NCI-H2107 treated with DMSO at 0.1 percent for 48 hours (cell line): ENCODE data around the gene SHISAL1.

ENCODE experiments used
- DNase-seq: peaks from one replicate; lab custom pipeline; 2025; ENCODE audit not compliant: unreplicated experiment; lab: John Stamatoyannopoulos, UW

SHISAL1 gene

GRCh38 chr22:44211946-44212930 lies 100.5 kb downstream of the SHISAL1 start:
- no peak for DNase-seq

GRCh38 chr22:44211256-44211945 lies 101.3 kb downstream of the SHISAL1 start:
- no peak for DNase-seq

GRCh38 chr22:44210722-44211121 lies 102.0 kb downstream of the SHISAL1 start:
- DNase-seq: no peak

- DNase-seq: no peak
Measured at GRCh38 chr22:44209343-44209742, 103.4 kb downstream of the SHISAL1 start.

- DNase-seq: no peak
Measured at GRCh38 chr22:44207981-44208317, 104.8 kb downstream of the SHISAL1 start.

GRCh38 chr22:44207173-44207980 lies 105.4 kb downstream of the SHISAL1 start:
- no peak for DNase-seq

- no peak for DNase-seq
Measured at GRCh38 chr22:44206696-44207095, 106.1 kb downstream of the SHISAL1 start.

GRCh38 chr22:44206330-44206645 lies 106.5 kb downstream of the SHISAL1 start:
- DNase-seq: no peak

GRCh38 chr22:44205516-44206329 lies 107.0 kb downstream of the SHISAL1 start:
- no peak for DNase-seq

- DNase-seq: no peak
Measured at GRCh38 chr22:44204739-44205515, 107.8 kb downstream of the SHISAL1 start.

GRCh38 chr22:44203203-44203602 lies 109.5 kb downstream of the SHISAL1 start:
- no peak for DNase-seq

GRCh38 chr22:44202261-44202789 lies 110.4 kb downstream of the SHISAL1 start:
- DNase-seq: no peak

GRCh38 chr22:44201665-44202064 lies 111.1 kb downstream of the SHISAL1 start:
- no peak for DNase-seq

GRCh38 chr22:44200855-44201550 lies 111.7 kb downstream of the SHISAL1 start:
- no peak for DNase-seq

GRCh38 chr22:44200451-44200850 lies 112.3 kb downstream of the SHISAL1 start:
- DNase-seq: no peak

- no peak for DNase-seq
Measured at GRCh38 chr22:44199866-44200265, 112.9 kb downstream of the SHISAL1 start.

- DNase-seq: no peak
Measured at GRCh38 chr22:44199164-44199563, 113.6 kb downstream of the SHISAL1 start.

GRCh38 chr22:44197271-44197670 lies 115.5 kb downstream of the SHISAL1 start:
- DNase-seq: no peak

- no peak for DNase-seq
Measured at GRCh38 chr22:44196731-44197131, 116.0 kb downstream of the SHISAL1 start.
